RWPE2 (cell line): ENCODE measurements around the gene MGRN1.
A peak's percentile ranks its signal among the peaks of the same experiment; 100 is the strongest.

Experiments
- ATAC-seq: fragments of 200-7000 bp; cut with Tn5 transposase; 3 replicates; pipeline ENCODE4 v1.9.1; 2021; ENCODE audit warnings: low read depth
- DNase-seq: peaks from one replicate; pipeline ENCODE4 v3.0.0-alpha.2; 2020; ENCODE audit warnings: low spot score
- H3K27ac ChIP-seq: fragments of 450-650 bp; 2 replicates; pipeline ENCODE4 v1.5.1; 2017; ENCODE audit warnings: mild to moderate bottlenecking; ENCODE audit not compliant: poor library complexity, severe bottlenecking
- H3K27me3 ChIP-seq: fragments of 250-450 bp; sonication (Bioruptor Pico); 2 replicates; pipeline ENCODE4 v1.5.1; 2021; ENCODE audit warnings: mild to moderate bottlenecking, moderate library complexity; ENCODE audit not compliant: insufficient read depth, poor library complexity, severe bottlenecking
- H3K36me3 ChIP-seq: fragments of 250-450 bp; sonication (Bioruptor Pico); 2 replicates; pipeline ENCODE4 v1.5.1; 2020; ENCODE audit warnings: low read depth, mild to moderate bottlenecking, moderate library complexity
- H3K4me1 ChIP-seq: fragments of 250-450 bp; sonication (Bioruptor Pico); 2 replicates; pipeline ENCODE4 v1.5.1; 2021; ENCODE audit warnings: mild to moderate bottlenecking, moderate library complexity; ENCODE audit not compliant: insufficient read depth, poor library complexity, severe bottlenecking
- H3K4me3 ChIP-seq: fragments of 250-450 bp; sonication (Bioruptor Pico); 2 replicates; pipeline ENCODE4 v1.5.1; 2021; ENCODE audit warnings: mild to moderate bottlenecking, moderate library complexity; ENCODE audit not compliant: severe bottlenecking
- H3K9me3 ChIP-seq: fragments of 250-450 bp; sonication (Bioruptor Pico); 2 replicates; pipeline ENCODE4 v1.5.1; 2021; ENCODE audit warnings: mild to moderate bottlenecking, moderate library complexity; ENCODE audit not compliant: severe bottlenecking
- TF ChIP-seq, protein P1 (sequence below): fragments of 450-650 bp; IDR thresholded peaks from one replicate; pipeline ENCODE4 v1.5.1; 2017; ENCODE audit warnings: mild to moderate bottlenecking, moderate library complexity; ENCODE audit not compliant: poor library complexity, severe bottlenecking

The MGRN1 gene

DNA sequence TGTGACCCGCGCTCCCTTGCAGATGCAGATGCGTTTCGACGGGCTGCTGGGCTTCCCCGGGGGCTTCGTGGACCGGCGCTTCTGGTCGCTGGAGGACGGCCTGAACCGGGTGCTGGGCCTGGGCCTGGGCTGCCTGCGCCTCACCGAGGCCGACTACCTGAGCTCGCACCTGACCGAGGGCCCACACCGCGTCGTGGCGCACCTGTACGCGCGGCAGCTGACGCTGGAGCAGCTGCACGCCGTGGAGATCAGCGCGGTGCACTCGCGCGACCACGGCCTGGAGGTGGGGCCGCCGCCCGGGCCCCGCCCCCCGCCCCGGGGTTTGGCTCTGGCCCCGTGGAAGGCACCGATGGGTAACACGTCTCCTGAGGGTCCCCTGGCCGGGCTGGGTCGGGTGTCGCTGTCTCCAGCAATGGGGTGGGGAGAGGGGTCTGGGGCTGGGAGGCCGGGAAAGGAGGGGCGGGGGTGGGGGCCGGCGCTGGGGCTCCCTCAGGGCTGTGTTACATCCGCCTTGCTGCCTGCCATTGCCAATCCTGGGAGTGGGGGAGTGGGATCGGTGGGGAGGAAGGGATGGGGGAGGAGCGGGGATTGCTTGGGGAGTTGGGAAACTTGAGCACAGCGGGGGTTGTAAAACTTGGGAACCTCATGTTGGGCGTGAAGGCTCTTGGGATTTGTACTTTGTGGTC lies 69.5 kb downstream of the MGRN1 start:
- peak; percentile 7; the same call in 2 of the 3 replicates for ATAC-seq
- Histone ChIP-seq H3K36me3 (peaks cover 10% of the 10 kb centered on the region; the same call in 1 of the 2 replicates), H3K27me3 (no peaks in the 10 kb centered on the region), H3K4me1 (no peaks in the 10 kb centered on the region), H3K27ac (peak overlapping the region; percentile 40), H3K9me3 (no peaks in the 10 kb centered on the region), H3K4me3 (peak overlapping the region; percentile 68)
- TF ChIP-seq, protein P1, sequence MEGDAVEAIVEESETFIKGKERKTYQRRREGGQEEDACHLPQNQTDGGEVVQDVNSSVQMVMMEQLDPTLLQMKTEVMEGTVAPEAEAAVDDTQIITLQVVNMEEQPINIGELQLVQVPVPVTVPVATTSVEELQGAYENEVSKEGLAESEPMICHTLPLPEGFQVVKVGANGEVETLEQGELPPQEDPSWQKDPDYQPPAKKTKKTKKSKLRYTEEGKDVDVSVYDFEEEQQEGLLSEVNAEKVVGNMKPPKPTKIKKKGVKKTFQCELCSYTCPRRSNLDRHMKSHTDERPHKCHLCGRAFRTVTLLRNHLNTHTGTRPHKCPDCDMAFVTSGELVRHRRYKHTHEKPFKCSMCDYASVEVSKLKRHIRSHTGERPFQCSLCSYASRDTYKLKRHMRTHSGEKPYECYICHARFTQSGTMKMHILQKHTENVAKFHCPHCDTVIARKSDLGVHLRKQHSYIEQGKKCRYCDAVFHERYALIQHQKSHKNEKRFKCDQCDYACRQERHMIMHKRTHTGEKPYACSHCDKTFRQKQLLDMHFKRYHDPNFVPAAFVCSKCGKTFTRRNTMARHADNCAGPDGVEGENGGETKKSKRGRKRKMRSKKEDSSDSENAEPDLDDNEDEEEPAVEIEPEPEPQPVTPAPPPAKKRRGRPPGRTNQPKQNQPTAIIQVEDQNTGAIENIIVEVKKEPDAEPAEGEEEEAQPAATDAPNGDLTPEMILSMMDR = no peak
- peak; percentile 61 for DNase-seq

GRCh38 chr16:4694642-4695451 lies 70.2 kb downstream of the MGRN1 start:
- ATAC-seq = no peak
- Histone ChIP-seq H3K9me3 (no peaks in the 10 kb centered on the region), H3K27ac (peak overlapping the region; percentile 40), H3K27me3 (no peaks in the 10 kb centered on the region), H3K4me3 (peak overlapping the region; percentile 68), H3K36me3 (peaks cover 18% of the 10 kb centered on the region), H3K4me1 (no peaks in the 10 kb centered on the region)
- DNase-seq = peak; percentile 60
- TF ChIP-seq, protein P1 = no peak

DNA sequence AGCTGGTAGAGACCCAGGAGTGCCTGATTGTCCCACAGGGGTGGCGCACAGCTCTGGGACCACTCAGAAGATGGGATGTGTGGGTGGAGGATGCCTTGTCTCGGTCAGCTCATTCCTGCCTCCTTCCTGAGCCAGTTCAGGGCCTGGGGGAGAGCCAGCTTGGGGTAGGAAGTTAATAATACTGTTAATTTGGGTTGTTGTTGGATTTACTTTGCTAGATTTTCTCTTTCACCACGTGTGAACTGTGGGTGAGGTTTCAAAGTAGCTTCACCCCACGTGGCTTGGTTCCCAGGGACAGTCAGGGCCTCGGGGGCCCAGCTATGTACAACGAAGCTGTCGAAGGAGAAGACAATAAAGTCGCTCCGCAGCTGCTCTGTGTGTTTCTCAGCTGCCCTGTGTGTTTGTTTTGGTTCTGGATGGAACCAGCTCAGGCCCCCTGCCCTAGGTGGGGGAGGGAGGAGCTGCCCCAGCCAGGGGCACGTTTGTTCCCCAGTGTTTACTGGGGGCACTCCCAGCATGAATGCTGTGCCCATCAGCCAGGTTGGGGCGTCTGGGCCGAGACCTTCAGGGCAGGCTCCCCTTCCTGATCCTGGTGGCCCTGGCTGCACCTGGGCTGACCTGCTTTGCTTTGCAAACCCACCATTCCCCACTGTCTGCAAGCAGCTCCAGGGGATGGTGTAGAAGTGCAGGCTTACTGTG lies 71.0 kb downstream of the MGRN1 start:
- Histone ChIP-seq H3K4me3 (no peak overlapping the region), H3K4me1 (no peaks in the 10 kb centered on the region), H3K27me3 (no peaks in the 10 kb centered on the region), H3K27ac (no peak overlapping the region), H3K9me3 (no peaks in the 10 kb centered on the region), H3K36me3 (peaks cover 25% of the 10 kb centered on the region)
- TF ChIP-seq, protein P1 = no peak
- ATAC-seq (no peak), DNase-seq (peak; percentile 45)

DNA sequence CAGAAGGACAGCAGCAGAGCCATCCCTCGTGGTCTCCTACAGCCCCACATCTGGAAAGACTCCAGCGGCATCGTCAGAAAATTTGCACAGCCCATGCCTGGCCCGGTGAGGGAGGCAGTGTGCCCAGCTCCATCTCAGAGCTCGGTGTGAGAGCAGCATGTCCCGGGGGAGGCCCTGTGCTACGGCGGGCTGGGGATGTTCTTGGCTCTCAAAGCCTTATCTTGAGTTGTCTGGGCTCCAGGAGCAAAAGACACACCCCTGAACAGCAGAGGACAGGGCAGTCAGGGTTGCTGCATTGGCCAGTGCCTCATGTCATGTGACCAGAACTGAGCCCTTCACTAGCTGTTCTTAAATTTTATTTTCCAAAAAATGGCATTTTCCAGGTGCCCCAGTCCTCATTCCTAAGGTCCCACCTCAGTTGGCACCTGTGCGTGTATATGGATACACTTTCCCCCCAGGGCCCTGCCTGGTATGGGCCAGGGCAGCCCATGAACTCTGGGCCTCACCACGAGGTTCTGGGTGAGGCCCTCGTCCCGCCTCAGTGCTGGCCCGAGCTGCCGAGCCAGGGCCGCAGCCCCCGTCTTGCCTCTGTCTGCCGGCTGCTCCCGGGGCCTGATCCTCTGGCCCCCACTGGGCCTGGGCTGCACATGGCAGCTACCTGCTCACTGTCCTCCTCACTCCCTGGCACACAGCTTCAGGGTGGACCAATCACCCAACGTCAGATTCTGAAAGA lies 71.7 kb downstream of the MGRN1 start:
- H3K4me1 ChIP-seq = no peaks in the 10 kb centered on the region
- TF ChIP-seq, protein P1 = no peak
- H3K27me3 ChIP-seq = no peaks in the 10 kb centered on the region
- ATAC-seq = no peak
- H3K36me3 ChIP-seq = peaks cover 33% of the 10 kb centered on the region
- no peak overlapping the region for H3K4me3 ChIP-seq
- no peaks in the 10 kb centered on the region for H3K9me3 ChIP-seq
- H3K27ac ChIP-seq = no peak overlapping the region
- DNase-seq = no peak
